CD14-positive monocyte (primary cell): Measurements from ENCODE around the gene LRCH4. TPM values are rescaled to one million over a fixed set of nuclear protein-coding genes. Genes with fewer than 3 reads are reported as not detected.

Experiments used
- DNase-seq, 3 donors: peaks; one replicate each; pipeline ENCODE4 v3.0.0-alpha.2; 2011 to 2022
- H2AFZ ChIP-seq: 2 replicates; pipeline ENCODE4 v1.6.0; 2012; ENCODE audit warnings: mild to moderate bottlenecking, low read depth, low read length, inconsistent platforms; ENCODE audit not compliant: insufficient read depth, poor library complexity, severe bottlenecking
- H3K27ac ChIP-seq, 2 donors: 1 replicate in 1 of 2; 2 replicates in 1 of 2; pipeline ENCODE4 v1.5.1; 2012 to 2013; ENCODE audit warnings: low read length in 2 of 2, control low read depth in 1 of 2, inconsistent platforms in 1 of 2, low read depth in 1 of 2, mild to moderate bottlenecking in 1 of 2
- H3K27me3 ChIP-seq, 2 donors: one replicate each; pipeline versions ENCODE4 v1.6.0 to v1.6.1; 2011 to 2013; ENCODE audit warnings: low read length in 2 of 2; ENCODE audit not compliant: control insufficient read depth in 2 of 2, insufficient read depth in 2 of 2
- H3K36me3 ChIP-seq, 2 donors: replicated peaks in 1 of 2; 1 replicate in 1 of 2; 2 replicates in 1 of 2; pipeline versions ENCODE4 v1.5.1 to v1.6.1; 2012 to 2013; ENCODE audit warnings: low read length in 2 of 2, control low read depth in 1 of 2, inconsistent platforms in 1 of 2, mild to moderate bottlenecking in 1 of 2; ENCODE audit not compliant: insufficient read depth in 2 of 2, control insufficient read depth in 1 of 2
- H3K4me1 ChIP-seq, 2 donors: 1 replicate in 1 of 2; 2 replicates in 1 of 2; pipeline versions ENCODE4 v1.5.1 to v1.6.1; 2012 to 2013; ENCODE audit warnings: low read length in 2 of 2, control low read depth in 1 of 2, inconsistent platforms in 1 of 2, mild to moderate bottlenecking in 1 of 2, moderate library complexity in 1 of 2; ENCODE audit not compliant: insufficient read depth in 2 of 2, control insufficient read depth in 1 of 2
- H3K4me2 ChIP-seq: replicated peaks from 2 replicates; pipeline ENCODE3; 2012; ENCODE audit warnings: low read length, moderate library complexity, mild to moderate bottlenecking; ENCODE audit not compliant: poor library complexity, severe bottlenecking; ENCODE audit errors: extremely low read depth
- H3K4me3 ChIP-seq, 3 experiments: fragments of 200-600 bp in 1 of 3; sonication (generic) in 1 of 3; replicated peaks in 1 of 3; 1 replicate in 2 of 3; 2 replicates in 1 of 3; pipeline ENCODE4 v1.5.1; 2011 to 2013; ENCODE audit warnings: low read length in 3 of 3, mild to moderate bottlenecking in 3 of 3, control low read depth in 2 of 3, low read depth in 2 of 3, inconsistent platforms in 1 of 3, moderate library complexity in 1 of 3
- H3K79me2 ChIP-seq: 2 replicates; pipeline ENCODE4 v1.6.0; 2012; ENCODE audit warnings: mild to moderate bottlenecking, control low read depth, inconsistent platforms, low read length, moderate library complexity; ENCODE audit not compliant: insufficient read depth
- H3K9ac ChIP-seq: 2 replicates; pipeline ENCODE4 v1.6.0; 2017; ENCODE audit warnings: low read length, mild to moderate bottlenecking; ENCODE audit not compliant: insufficient read depth, poor library complexity, severe bottlenecking
- H3K9me3 ChIP-seq, 2 donors: replicated peaks in 1 of 2; 1 replicate in 1 of 2; 2 replicates in 1 of 2; pipeline versions ENCODE4 v1.5.1 to v1.6.1; 2012 to 2013; ENCODE audit warnings: low read length in 2 of 2, control low read depth in 1 of 2; ENCODE audit not compliant: control insufficient read depth in 1 of 2, insufficient read depth in 1 of 2
- H4K20me1 ChIP-seq: 2 replicates; pipeline ENCODE4 v1.6.0; 2012; ENCODE audit warnings: mild to moderate bottlenecking, low read length, control low read depth, moderate library complexity; ENCODE audit not compliant: insufficient read depth
- H3K27ac Mint-ChIP-seq, 7 donors: one replicate each; pipeline ENCODE4 v1.8.0; 2020; ENCODE audit warnings: mild to moderate bottlenecking in 7 of 7, mixed read lengths in 7 of 7, moderate library complexity in 6 of 7, inconsistent platforms in 2 of 7
- H3K27me3 Mint-ChIP-seq, 3 donors: one replicate each; pipeline ENCODE4 v1.8.0; 2021 to 2022; ENCODE audit warnings: low read depth in 3 of 3, mild to moderate bottlenecking in 3 of 3, mixed read lengths in 3 of 3, moderate library complexity in 3 of 3, inconsistent platforms in 1 of 3
- H3K36me3 Mint-ChIP-seq, 2 donors: one replicate each; pipeline ENCODE4 v1.8.0; 2020; ENCODE audit warnings: mixed read lengths in 2 of 2, inconsistent platforms in 1 of 2, mild to moderate bottlenecking in 1 of 2
- H3K4me1 Mint-ChIP-seq: one replicate; pipeline ENCODE4 v1.8.0; 2020; ENCODE audit warnings: mild to moderate bottlenecking, mixed read lengths
- H3K4me3 Mint-ChIP-seq, 2 donors: one replicate each; pipeline ENCODE4 v1.8.0; 2020; ENCODE audit warnings: mild to moderate bottlenecking in 2 of 2, mixed read lengths in 2 of 2, moderate library complexity in 1 of 2
- H3K9me3 Mint-ChIP-seq, 7 donors: one replicate each; pipeline ENCODE4 v1.8.0; 2020 to 2022; ENCODE audit warnings: mixed read lengths in 7 of 7, mild to moderate bottlenecking in 6 of 7, moderate library complexity in 6 of 7, inconsistent platforms in 2 of 7
- CTCF ChIP-seq: fragments of 200-600 bp; IDR thresholded peaks from one replicate; pipeline ENCODE4 v1.8.0; 2022; ENCODE audit warnings: antibody characterized with exemption, mild to moderate bottlenecking
- WGBS: methylation state at CpG from one replicate; pipeline ENCODE4 v1.1.5; 2013; ENCODE audit warnings: missing lambda C conversion rate; ENCODE audit not compliant: insufficient coverage; 5-methylcytosine and 5-hydroxymethylcytosine counted together
- intact Hi-C, 2 donors: fragments of 100-400 bp; cut with micrococcal nuclease; formaldehyde crosslinking; loops; one replicate each; pipeline versions ENCODE4 v1.15.0 to v1.15.1; 2023
- polyA minus RNA-seq: library from RNA; depleted of rRNA, polyadenylated mRNA; stranded (reverse); fragments of >200 nt; gene quantifications from 2 replicates; pipeline ENCODE4 v1.2.3, GENCODE V29; 2012
- polyA plus RNA-seq, 3 donors: library from polyadenylated mRNA; depleted of rRNA in 1 of 3; unstranded in 2 of 3; stranded (reverse) in 1 of 3; fragments of 300-500 nt in 2 of 3; fragments of >200 nt in 1 of 3; fragmentation: Illumina TruSeq in 2 of 3; gene quantifications; 1 replicate in 2 of 3; 2 replicates in 1 of 3; pipeline ENCODE4 v1.2.3, GENCODE V29; 2012 to 2021
- total RNA-seq, 12 experiments: library from RNA in 1 of 12; stranded (reverse) in 1 of 12; fragments of 120-200 nt in 1 of 12; gene quantifications; one replicate each; pipeline ENCODE4 v1.2.4 and lab custom pipeline; 2013 to 2026; ENCODE audit warnings: mixed read lengths in 6 of 12, inconsistent platforms in 1 of 12

LRCH4 gene
- total RNA-seq (2013) = 84.2 TPM
- polyA plus RNA-seq (100 to 1,000 TPM; 132 to 286 (median 134) TPM), polyA minus RNA-seq (102 and 123 TPM in 2 replicates), total RNA-seq (lab: John Stamatoyannopoulos, UW) (13.2 to 61.3 (median 28.9) reads per million in 11 experiments)

GRCh38 chr7:100585511-100586265 lies at the start of gene LRCH4:
LRCH4 (minus strand) TSS chr7:100586129; CDS start chr7:100586100, 29 bp downstream.
- H3K4me1 ChIP-seq = peaks cover 40 to 53% of the 10 kb centered on the region in 2 donors
- H2AFZ ChIP-seq = peak within 1 kb of the TSS; percentile 83
- Mint-ChIP-seq H3K27ac (peak within 1 kb of the TSS; percentile 93 to 98 (median 98)), H3K4me3 (peak within 1 kb of the TSS; percentile 93 to 99), H3K9me3 (peaks cover 0 to 3% (median 0%) of the 10 kb centered on the region in 7 donors), H3K36me3 (peaks cover 3 to 5% of the 10 kb centered on the region in 2 donors), H3K27me3 (peaks cover 11 to 16% (median 14%) of the 10 kb centered on the region in 3 donors), H3K4me1 (peaks cover 48% of the 10 kb centered on the region)
- peaks cover 47% of the 10 kb centered on the region for H4K20me1 ChIP-seq
- peaks cover 46% of the 10 kb centered on the region for H3K79me2 ChIP-seq
- H3K27me3 ChIP-seq = peaks cover 0 to 13% of the 10 kb centered on the region in 2 donors
- DNase-seq = peak in 1 of 3 donors; percentile 7
- peak within 1 kb of the TSS; percentile 84 for H3K9ac ChIP-seq
- peak within 1 kb of the TSS; percentile 84 to 88 for H3K27ac ChIP-seq
- no peaks in the 10 kb centered on the region for H3K9me3 ChIP-seq
- intact Hi-C loops = loop anchor here (1.0 to 10.0 kb wide), 6 partner anchors 27 to 659 kb away; partner anchors contain the start of genes MOSPD3 (in 2 of the 2), AGFG2 (in 1 of the 2), FIS1 (in 1 of the 2) and GNB2 (in 1 of the 2)
- WGBS = under 1% methylated on average over 47 of the region's 61 CpGs
- H3K36me3 ChIP-seq = peaks cover 19 to 20% of the 10 kb centered on the region in 2 donors
- peak within 1 kb of the TSS; percentile 77 to 100 (median 93) for H3K4me3 ChIP-seq
- H3K4me2 ChIP-seq = peak within 1 kb of the TSS; percentile 93
- no peak for TF ChIP-seq CTCF

GRCh38 chr7:100632951-100633717 lies 47.2 kb upstream of the LRCH4 start:
- H3K9me3 Mint-ChIP-seq = peaks cover 0 to 4% (median 0%) of the 10 kb centered on the region in 7 donors
- peak; percentile 40 to 55 (median 49) for DNase-seq
- H3K4me1 ChIP-seq = peaks cover 6 to 14% of the 10 kb centered on the region in 2 donors
- H2AFZ ChIP-seq = peak overlapping the region; percentile 99
- no peak overlapping the region for H3K27ac ChIP-seq
- intact Hi-C loops = no loop called here
- peaks cover 0 to 7% of the 10 kb centered on the region in 2 donors for H3K27me3 ChIP-seq
- peak overlapping the region in 5 of 7 donors; percentile 20 to 79 (median 72) for H3K27ac Mint-ChIP-seq
- peaks cover 14% of the 10 kb centered on the region for H3K4me1 Mint-ChIP-seq
- WGBS = under 1% methylated on average over 68 of the region's 72 CpGs
- H3K4me3 Mint-ChIP-seq = peak overlapping the region; percentile 86 to 95
- peak overlapping the region; percentile 95 for H3K4me2 ChIP-seq
- no peaks in the 10 kb centered on the region for H3K36me3 ChIP-seq
- H3K36me3 Mint-ChIP-seq = no peaks in the 10 kb centered on the region
- H3K4me3 ChIP-seq = peak overlapping the region; percentile 28 to 79 (median 50)
- no peaks in the 10 kb centered on the region for H4K20me1 ChIP-seq
- no peaks in the 10 kb centered on the region for H3K9me3 ChIP-seq
- H3K27me3 Mint-ChIP-seq = peaks cover 15 to 34% (median 30%) of the 10 kb centered on the region in 3 donors
- TF ChIP-seq CTCF = peak; percentile 63
- H3K79me2 ChIP-seq = no peaks in the 10 kb centered on the region
- peak overlapping the region; percentile 59 for H3K9ac ChIP-seq
